Endothelial cell of umbilical vein (primary cell): Measurements from ENCODE around the gene TMEM269. TPM values are rescaled to one million over a fixed set of nuclear protein-coding genes. Genes with fewer than 3 reads are reported as not detected.
A peak's percentile ranks its signal among the peaks of the same experiment; 100 is the strongest.

Experiments used
- BruUV-seq: library from RNA; stranded (reverse); fragments of 400-500 nt; replicated peaks from 2 replicates; lab custom pipeline; 2021; lab: Mats Ljungman, UMichigan
- CTCF ChIA-PET: fragments of 300-600, 350-600 bp; sonication (Branson Sonifier 250); formaldehyde crosslinking; loops from one replicate; lab custom pipeline; 2021; ENCODE audit warnings: antibody characterized with exemption, inconsistent platforms; lab: Charles Lee
- POLR2A ChIA-PET: fragments of 300-600, 350-600 bp; sonication (Branson Sonifier 250); formaldehyde crosslinking; loops from one replicate; lab custom pipeline; 2021; ENCODE audit warnings: antibody characterized with exemption, inconsistent platforms; lab: Charles Lee
- DNase-seq: peaks from one replicate; pipeline ENCODE4 v3.0.0-alpha.2; 2011; ENCODE audit warnings: low read depth, low spot score
- FAIRE-seq: peaks from 2 replicates; lab custom pipeline; 2011; peaks lifted over from hg19 to GRCh38; lab: Jason Lieb, UNC
- H2AFZ ChIP-seq: 2 replicates; pipeline ENCODE4 v1.6.0; 2012; ENCODE audit warnings: low read depth, low read length, control low read depth, inconsistent platforms
- H3K27ac ChIP-seq: 2 replicates; pipeline ENCODE4 v1.5.1; 2011; ENCODE audit warnings: low read depth, mild to moderate bottlenecking, control low read depth, low read length, moderate library complexity; ENCODE audit not compliant: insufficient read depth
- H3K27me3 ChIP-seq, 2 experiments: 2 replicates each; pipeline versions ENCODE4 v1.6.0 to v1.6.1; 2011; ENCODE audit warnings: low read length in 2 of 2, mixed read lengths in 1 of 2; ENCODE audit not compliant: control insufficient read depth in 2 of 2, insufficient read depth in 2 of 2
- H3K36me3 ChIP-seq, 2 experiments: 2 replicates in 1 of 2; 3 replicates in 1 of 2; pipeline ENCODE4 v1.5.1; 2011; ENCODE audit warnings: low read length in 2 of 2, mild to moderate bottlenecking in 1 of 2, moderate library complexity in 1 of 2; ENCODE audit not compliant: control insufficient read depth in 2 of 2, insufficient read depth in 2 of 2; ENCODE audit errors: extremely low read depth in 1 of 2
- H3K4me1 ChIP-seq: 3 replicates; pipeline ENCODE4 v1.5.1; 2011; ENCODE audit warnings: mild to moderate bottlenecking, low read length; ENCODE audit not compliant: control insufficient read depth, insufficient read depth; ENCODE audit errors: extremely low read depth
- H3K4me2 ChIP-seq: 2 replicates; pipeline ENCODE4 v1.6.1; 2011; ENCODE audit warnings: low read length, control low read depth, mixed read lengths; ENCODE audit not compliant: insufficient read depth
- H3K4me3 ChIP-seq, 3 experiments: fragments of 200-600 bp in 1 of 3; sonication (generic), shearing (Covaris generic) in 1 of 3; replicated peaks in 1 of 3; 2 replicates each; pipeline ENCODE4 v1.5.1; 2011 to 2016; ENCODE audit warnings: control low read depth in 3 of 3, low read length in 3 of 3, mild to moderate bottlenecking in 2 of 3, inconsistent platforms in 1 of 3, low read depth in 1 of 3, moderate library complexity in 1 of 3; ENCODE audit not compliant: insufficient read depth in 1 of 3
- H3K79me2 ChIP-seq: 2 replicates; pipeline ENCODE4 v1.6.0; 2012; ENCODE audit warnings: low read length, inconsistent platforms; ENCODE audit not compliant: control insufficient read depth, insufficient read depth
- H3K9ac ChIP-seq: replicated peaks from 2 replicates; pipeline ENCODE3; 2011; ENCODE audit warnings: low read length, control low read depth; ENCODE audit not compliant: insufficient read depth; ENCODE audit errors: extremely low read depth
- H3K9me1 ChIP-seq: replicated peaks from 3 replicates; pipeline ENCODE4 v1.6.0; 2011; ENCODE audit warnings: mild to moderate bottlenecking, low read length; ENCODE audit not compliant: control insufficient read depth, insufficient read depth; ENCODE audit errors: extremely low read depth
- H3K9me3 ChIP-seq: replicated peaks from 2 replicates; pipeline ENCODE4 v1.5.1; 2012; ENCODE audit warnings: low read length, inconsistent platforms; ENCODE audit not compliant: control insufficient read depth, insufficient read depth
- H4K20me1 ChIP-seq: replicated peaks from 2 replicates; pipeline ENCODE3; 2011; ENCODE audit warnings: mild to moderate bottlenecking, low read length; ENCODE audit not compliant: control insufficient read depth, insufficient read depth; ENCODE audit errors: extremely low read depth
- CTCF ChIP-seq, 2 donors: IDR thresholded peaks; 1 replicate in 1 of 2; 2 replicates in 1 of 2; pipeline ENCODE4 v1.5.1; 2011; ENCODE audit warnings: low read length in 2 of 2, mild to moderate bottlenecking in 2 of 2, moderate library complexity in 2 of 2, control low read depth in 1 of 2, inconsistent platforms in 1 of 2, low read depth in 1 of 2; ENCODE audit not compliant: insufficient read depth in 1 of 2; ENCODE audit errors: extremely low read depth in 1 of 2
- EZH2 ChIP-seq: IDR thresholded peaks from 2 replicates; pipeline ENCODE4 v1.6.1; 2012; ENCODE audit warnings: borderline replicate concordance, low read depth, mild to moderate bottlenecking, moderate library complexity, low read length, inconsistent platforms; ENCODE audit not compliant: severe bottlenecking
- FOS ChIP-seq: IDR thresholded peaks from 2 replicates; pipeline ENCODE4 v1.6.1; 2011; ENCODE audit warnings: mild to moderate bottlenecking, low read length, moderate library complexity, borderline replicate concordance; ENCODE audit not compliant: insufficient read depth
- GATA2 ChIP-seq: IDR thresholded peaks from 2 replicates; pipeline ENCODE4 v1.7.0; 2011; ENCODE audit warnings: low read depth, mild to moderate bottlenecking, moderate library complexity, mixed read lengths, low read length; ENCODE audit not compliant: insufficient read length, insufficient read depth
- JUN ChIP-seq: IDR thresholded peaks from 2 replicates; pipeline ENCODE4 v1.6.1; 2011; ENCODE audit warnings: borderline replicate concordance, low read depth; ENCODE audit not compliant: insufficient read length, insufficient read depth
- MAX ChIP-seq: IDR thresholded peaks from 2 replicates; pipeline ENCODE4 v1.6.1; 2011; ENCODE audit not compliant: insufficient read depth, insufficient read length
- MYC ChIP-seq: IDR thresholded peaks from one replicate; pipeline ENCODE4 v1.6.1; 2011; ENCODE audit warnings: mild to moderate bottlenecking, low read depth, low read length
- POLR2A ChIP-seq: IDR thresholded peaks from 2 replicates; pipeline ENCODE4 v1.6.1; 2012; ENCODE audit warnings: low read depth, mild to moderate bottlenecking, control low read depth, low read length
- POLR2AphosphoS5 ChIP-seq: IDR thresholded peaks from 2 replicates; pipeline ENCODE4 v1.6.1; 2012; ENCODE audit warnings: low read depth, mild to moderate bottlenecking, control low read depth, low read length, moderate library complexity; ENCODE audit not compliant: insufficient read depth
- dilution Hi-C: fragments of 300-500 bp; cut with MboI; formaldehyde crosslinking; loops from one replicate; pipeline ENCODE4 v1.15.0; 2019; ENCODE audit warnings: low sequenced_read_pairs; ENCODE audit not compliant: extremely low pct_ligation_motif_present
- intact Hi-C: fragments of 100-400 bp; cut with micrococcal nuclease; formaldehyde crosslinking; loops from one replicate; pipeline ENCODE4 v1.10.0; 2022
- polyA plus RNA-seq, 4 experiments: library from polyadenylated mRNA; depleted of rRNA in 3 of 4; stranded (reverse) in 3 of 4; unstranded in 1 of 4; fragments of >200 nt; gene quantifications; 2 replicates each; pipeline versions ENCODE4 v1.2.1 to v1.2.3, GENCODE V29; 2011 to 2012; ENCODE audit warnings: missing spikeins in 1 of 4
- total RNA-seq: library from RNA; stranded (reverse); gene quantifications from 2 replicates; pipeline ENCODE4 v1.2.3, GENCODE V29; 2021

The TMEM269 gene
- total and polyA plus RNA-seq, 2 donors (not counting 3 experiments of a cell fraction or from before 2014, with no cell fraction given) = 0.03 TPM; not detected in 1

DNA sequence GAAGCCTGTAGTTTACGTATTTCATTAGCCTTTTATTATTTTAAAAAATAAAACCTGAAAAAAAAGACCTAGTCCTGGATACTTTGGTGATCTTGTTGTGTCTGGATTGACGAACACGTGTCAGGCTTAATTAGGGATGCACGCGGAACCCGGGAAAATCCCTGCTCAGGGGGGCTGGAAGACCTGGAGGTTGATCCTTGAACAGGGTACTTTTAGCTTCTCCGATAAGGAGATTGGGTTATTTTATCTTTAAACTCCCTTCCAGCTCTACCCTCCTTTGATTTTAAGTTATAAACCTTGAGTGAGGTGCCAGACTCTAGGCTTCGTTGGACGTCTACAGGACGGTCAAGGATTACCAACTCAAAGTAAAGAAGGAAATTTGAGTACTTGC is 61.1 kb downstream of the TMEM269 start:
- Histone ChIP-seq H3K4me1 (peaks cover 12% of the 10 kb centered on the region), H3K9ac (peak overlapping the region; percentile 39), H3K9me1 (no peaks in the 10 kb centered on the region), H3K36me3 (peaks cover 0 to 7% of the 10 kb centered on the region in 2 experiments), H4K20me1 (no peaks in the 10 kb centered on the region), H3K4me3 (peak overlapping the region; percentile 44 to 84 (median 72)), H3K4me2 (peak overlapping the region; percentile 84), H3K9me3 (no peaks in the 10 kb centered on the region), H2AFZ (peak overlapping the region; percentile 92), H3K79me2 (peaks cover 5% of the 10 kb centered on the region), H3K27ac (no peak overlapping the region), H3K27me3 (no peaks in the 10 kb centered on the region)
- BruUV-seq = TSS peak; percentile 86
- FAIRE-seq (no peak), DNase-seq (no peak)
- intact Hi-C loops (loop anchor here (2.0 kb wide), 1 partner anchor 29 kb away; the partner anchor contains the start of genes ERMAP and SVBP), dilution Hi-C loops (no loop called here)
- CTCF ChIA-PET = interaction anchor here (0.6 to 2.5 kb wide), 23 partner anchors 8 to 501 kb away, joined by 3 to 21 read pairs (median 5); partner anchors contain the start of genes C1orf50, ERMAP, P3H1 and SVBP
- TF ChIP-seq POLR2A = no peak
- TF ChIP-seq FOS = no peak
- no peak for TF ChIP-seq GATA2
- TF ChIP-seq MYC = no peak
- TF ChIP-seq POLR2AphosphoS5 = no peak
- TF ChIP-seq MAX = no peak
- no peak for TF ChIP-seq CTCF (IDR thresholded peaks at IDR 0.05; ENCODE audit: extremely low read depth in 1 of 2, insufficient read depth in 1 of 2, low read depth in 1 of 2, low read length in 2 of 2)
- no peak for TF ChIP-seq JUN
- no peak for TF ChIP-seq EZH2
- POLR2A ChIA-PET = interaction anchor here (0.8 to 1.9 kb wide), 2 partner anchors 28 to 79 kb away, joined by 5 to 6 read pairs; partner anchors contain the start of genes C1orf50, P3H1 and SVBP
